GM12878 (cell line): ENCODE measurements around the gene RFK. TPM values are rescaled to one million over a fixed set of nuclear protein-coding genes. Genes with fewer than 3 reads are reported as not detected.

Experiments used
- GATAD2B ChIP-seq: fragments of 450-650 bp; conservative IDR thresholded peaks from 2 replicates; pipeline ENCODE4 v1.6.1; 2017; ENCODE audit warnings: low read depth, mild to moderate bottlenecking, moderate library complexity
- IRF3 ChIP-seq: fragments of 450-650 bp; IDR thresholded peaks from 2 replicates; pipeline ENCODE4 v1.6.1; 2014; ENCODE audit warnings: mild to moderate bottlenecking
- NKRF ChIP-seq: fragments of 450-650 bp; conservative IDR thresholded peaks from 2 replicates; pipeline ENCODE4 v1.6.1; 2017; ENCODE audit warnings: mild to moderate bottlenecking, moderate library complexity
- POLR2AphosphoS2 ChIP-seq: IDR thresholded peaks from 2 replicates; pipeline ENCODE4 v1.6.1; 2011; ENCODE audit warnings: low read depth, mild to moderate bottlenecking, low read length, improper control_type of control experiment, moderate library complexity
- SMAD1 ChIP-seq: fragments of 450-650 bp; IDR thresholded peaks from 2 replicates; pipeline ENCODE4 v1.6.1; 2018; ENCODE audit warnings: mild to moderate bottlenecking, low read depth; ENCODE audit not compliant: partially characterized antibody
- USF1 ChIP-seq: IDR thresholded peaks from 2 replicates; pipeline ENCODE4 v1.6.1; 2011; ENCODE audit warnings: borderline replicate concordance, low read depth, mild to moderate bottlenecking, moderate library complexity, mixed read lengths, low read length; ENCODE audit not compliant: insufficient read depth; ENCODE audit errors: extremely low read length
- ZSCAN29 ChIP-seq: fragments of 450-650 bp; IDR thresholded peaks from 2 replicates; pipeline ENCODE4 v1.6.1; 2017; ENCODE audit warnings: mild to moderate bottlenecking, moderate library complexity
- polyA plus RNA-seq, 11 experiments: library from polyadenylated mRNA; depleted of rRNA in 4 of 11; unstranded in 6 of 11; stranded (reverse) in 5 of 11; fragments of >200 nt; fragmentation: Nextera tagmentation in 4 of 11; fragmentation: Illumina TruSeq in 1 of 11; extraction: Ambion mirVana in 4 of 11; extraction: Trizol in 1 of 11; gene quantifications; 1 replicate in 1 of 11; 2 replicates in 10 of 11; pipeline versions ENCODE4 v1.2.1 to v1.2.3, GENCODE V29; 2011 to 2016; ENCODE audit warnings: inconsistent platforms in 2 of 11, missing spikeins in 2 of 11, low read depth in 1 of 11
- total RNA-seq, 4 experiments: library from RNA; depleted of rRNA in 3 of 4; stranded (reverse); fragments of >200 nt in 3 of 4; fragmentation: Illumina TruSeq in 1 of 4; extraction: Trizol in 1 of 4; gene quantifications; 2 replicates each; pipeline versions ENCODE4 v1.2.1 to v1.2.3, GENCODE V29; 2013 to 2021

The RFK gene
- total and polyA plus RNA-seq, 10 of the 15 experiments (the other 5 are each of a cell fraction or from before 2014, with no cell fraction given): 4.4 to 18.6 (median 11.6) TPM

GRCh38 chr9:76394195-76394959 is at the start of gene RFK (continued):
- TF ChIP-seq ZSCAN29: no peak
- TF ChIP-seq USF1: no peak
- TF ChIP-seq SMAD1: no peak
- TF ChIP-seq IRF3: no peak
- no peak for TF ChIP-seq POLR2AphosphoS2
- TF ChIP-seq NKRF: peak; percentile 97
- TF ChIP-seq GATAD2B: peak; percentile 89
- TF ChIP-seq, all 136 proteins: peak for 30
